GM12872 (cell line): Measurements from ENCODE around the gene FFAR2.

Experiments used
- CTCF ChIP-seq: IDR thresholded peaks from 3 replicates; pipeline ENCODE4 v1.5.1; 2011; ENCODE audit warnings: low read depth, mild to moderate bottlenecking, low read length, moderate library complexity; ENCODE audit not compliant: insufficient read depth

FFAR2 gene

GRCh38 chr19:35429698-35430408 is 18.2 kb upstream of the FFAR2 start:
- TF ChIP-seq CTCF: no peak

GRCh38 chr19:35430409-35431144 is 17.5 kb upstream of the FFAR2 start:
- TF ChIP-seq CTCF: no peak

GRCh38 chr19:35431145-35431807 is 16.8 kb upstream of the FFAR2 start:
- no peak for TF ChIP-seq CTCF

GRCh38 chr19:35432911-35433310 is 15.1 kb upstream of the FFAR2 start:
- no peak for TF ChIP-seq CTCF

GRCh38 chr19:35433448-35433847 is 14.6 kb upstream of the FFAR2 start:
- no peak for TF ChIP-seq CTCF

DNA sequence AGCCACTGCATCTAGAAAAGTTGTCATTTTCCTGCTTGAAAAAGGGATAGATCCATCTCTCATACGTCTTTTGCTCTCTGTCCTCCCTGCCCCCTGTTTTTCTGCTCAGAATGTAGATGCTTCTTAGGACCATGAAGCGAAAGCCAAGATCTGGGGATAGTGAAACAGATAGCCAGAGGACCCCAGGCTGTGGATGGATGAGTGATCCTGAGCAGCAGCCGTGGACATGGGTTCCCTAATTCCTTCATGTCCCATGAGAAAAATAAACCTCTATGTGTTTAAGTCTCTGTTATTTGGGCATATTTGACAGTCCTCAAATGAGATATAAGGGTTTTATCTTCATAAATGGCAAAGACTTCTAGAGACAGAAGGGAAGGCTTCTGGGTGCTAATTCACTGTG is 12.2 kb upstream of the FFAR2 start:
- no peak for TF ChIP-seq CTCF
